ENCODE results near the gene NETO2. TPM values are rescaled to one million over a fixed set of nuclear protein-coding genes. Genes with fewer than 3 reads are reported as not detected.

The NETO2 gene
- total and polyA plus RNA-seq, 2 of the 13 experiments (the other 11 are each of a cell fraction or from before 2014, with no cell fraction given) = 8.2 to 13.5 TPM

GRCh38 chr16:47052666-47053640 lies 90.8 kb downstream of the NETO2 start:
- Histone ChIP-seq H3K9me3 (ENCODE audit: low read length) (0 out of 2 replicates have a peak, but pooled peaks cover 4% of the 10 kb centered on the region), H4K20me1 (ENCODE audit: insufficient read depth, low read length) (no peaks in the 10 kb centered on the region), H3K9ac (ENCODE audit: insufficient read depth, low read depth, low read length) (no peak overlapping the region), H3K79me2 (ENCODE audit: insufficient read depth, low read length) (no peaks in the 10 kb centered on the region), H2AFZ (ENCODE audit: low read length) (no peak overlapping the region), H3K4me2 (ENCODE audit: low read depth, low read length) (no peak overlapping the region), H3K27me3 (ENCODE audit: control insufficient read depth in 1 of 2, insufficient read depth in 2 of 2, low read length in 2 of 2) (peaks cover 11 to 25% of the 10 kb centered on the region in 2 experiments; a peak in 4 of 5 replicates), H3K27ac (ENCODE audit: extremely low read length, insufficient read depth, low read length) (no peak overlapping the region), H3K36me3 (replicated peaks in 1 of 2; ENCODE audit: control insufficient read depth in 1 of 2, insufficient read depth in 2 of 2, low read length in 2 of 2) (no peaks in the 10 kb centered on the region), H3K4me1 (ENCODE audit: insufficient read depth, low read length) (peaks cover 57% of the 10 kb centered on the region), H3K4me3 (replicated peaks in 1 of 3; ENCODE audit: insufficient read depth in 1 of 3, low read depth in 2 of 3, low read length in 3 of 3) (no peak overlapping the region)
- DNase-seq (ENCODE audit: low spot score) = no peak
- intact Hi-C loops (cut with micrococcal nuclease; ENCODE audit: unreplicated experiment) = loop anchor here (5.0 kb wide), 1 partner anchor 89 kb away; the partner anchor contains the start of gene NETO2
- in situ Hi-C loops (cut with HindIII; ENCODE audit: extremely low pct_ligation_motif_present, low pct_unique_long_range_greater_than_20kb) = no loop called here
- ChIA-PET CTCF (ENCODE audit: low intra/inter-chr PET ratio, low total read pairs) (no interaction called here), POLR2A (no interaction called here)
- FAIRE-seq = no peak
- no peak for ATAC-seq
- BruUV-seq (replicated peaks) = no TSS peak
- WGBS (ENCODE audit: low lambda C conversion rate) = 64% methylated on average over 10 of the region's 13 CpGs
- peak; percentile 30; the same call in 1 of the 2 replicates for TF ChIP-seq MTA1 (CRISPR knock-in tag; IDR thresholded peaks at IDR 0.05; ENCODE audit: borderline replicate concordance)
- TF ChIP-seq ARNT (IDR thresholded peaks at IDR 0.05) = no peak
- peak; percentile 53; the same call in 1 of the 2 replicates for TF ChIP-seq ZNF121 (CRISPR knock-in tag; IDR thresholded peaks at IDR 0.05)
- TF ChIP-seq ZFP37 (CRISPR knock-in tag; IDR thresholded peaks at IDR 0.05; ENCODE audit: borderline replicate concordance) = no peak
- TF ChIP-seq, protein P1, sequence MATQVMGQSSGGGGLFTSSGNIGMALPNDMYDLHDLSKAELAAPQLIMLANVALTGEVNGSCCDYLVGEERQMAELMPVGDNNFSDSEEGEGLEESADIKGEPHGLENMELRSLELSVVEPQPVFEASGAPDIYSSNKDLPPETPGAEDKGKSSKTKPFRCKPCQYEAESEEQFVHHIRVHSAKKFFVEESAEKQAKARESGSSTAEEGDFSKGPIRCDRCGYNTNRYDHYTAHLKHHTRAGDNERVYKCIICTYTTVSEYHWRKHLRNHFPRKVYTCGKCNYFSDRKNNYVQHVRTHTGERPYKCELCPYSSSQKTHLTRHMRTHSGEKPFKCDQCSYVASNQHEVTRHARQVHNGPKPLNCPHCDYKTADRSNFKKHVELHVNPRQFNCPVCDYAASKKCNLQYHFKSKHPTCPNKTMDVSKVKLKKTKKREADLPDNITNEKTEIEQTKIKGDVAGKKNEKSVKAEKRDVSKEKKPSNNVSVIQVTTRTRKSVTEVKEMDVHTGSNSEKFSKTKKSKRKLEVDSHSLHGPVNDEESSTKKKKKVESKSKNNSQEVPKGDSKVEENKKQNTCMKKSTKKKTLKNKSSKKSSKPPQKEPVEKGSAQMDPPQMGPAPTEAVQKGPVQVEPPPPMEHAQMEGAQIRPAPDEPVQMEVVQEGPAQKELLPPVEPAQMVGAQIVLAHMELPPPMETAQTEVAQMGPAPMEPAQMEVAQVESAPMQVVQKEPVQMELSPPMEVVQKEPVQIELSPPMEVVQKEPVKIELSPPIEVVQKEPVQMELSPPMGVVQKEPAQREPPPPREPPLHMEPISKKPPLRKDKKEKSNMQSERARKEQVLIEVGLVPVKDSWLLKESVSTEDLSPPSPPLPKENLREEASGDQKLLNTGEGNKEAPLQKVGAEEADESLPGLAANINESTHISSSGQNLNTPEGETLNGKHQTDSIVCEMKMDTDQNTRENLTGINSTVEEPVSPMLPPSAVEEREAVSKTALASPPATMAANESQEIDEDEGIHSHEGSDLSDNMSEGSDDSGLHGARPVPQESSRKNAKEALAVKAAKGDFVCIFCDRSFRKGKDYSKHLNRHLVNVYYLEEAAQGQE (IDR thresholded peaks at IDR 0.05; ENCODE audit: borderline replicate concordance in 1 of 2, low read depth in 1 of 2, low read length in 2 of 2) = no peak
- no peak for TF ChIP-seq ZNF335 (CRISPR knock-in tag; IDR thresholded peaks at IDR 0.05)
- TF ChIP-seq RFX1 (IDR thresholded peaks at IDR 0.05) = no peak
- TF ChIP-seq, protein P2, sequence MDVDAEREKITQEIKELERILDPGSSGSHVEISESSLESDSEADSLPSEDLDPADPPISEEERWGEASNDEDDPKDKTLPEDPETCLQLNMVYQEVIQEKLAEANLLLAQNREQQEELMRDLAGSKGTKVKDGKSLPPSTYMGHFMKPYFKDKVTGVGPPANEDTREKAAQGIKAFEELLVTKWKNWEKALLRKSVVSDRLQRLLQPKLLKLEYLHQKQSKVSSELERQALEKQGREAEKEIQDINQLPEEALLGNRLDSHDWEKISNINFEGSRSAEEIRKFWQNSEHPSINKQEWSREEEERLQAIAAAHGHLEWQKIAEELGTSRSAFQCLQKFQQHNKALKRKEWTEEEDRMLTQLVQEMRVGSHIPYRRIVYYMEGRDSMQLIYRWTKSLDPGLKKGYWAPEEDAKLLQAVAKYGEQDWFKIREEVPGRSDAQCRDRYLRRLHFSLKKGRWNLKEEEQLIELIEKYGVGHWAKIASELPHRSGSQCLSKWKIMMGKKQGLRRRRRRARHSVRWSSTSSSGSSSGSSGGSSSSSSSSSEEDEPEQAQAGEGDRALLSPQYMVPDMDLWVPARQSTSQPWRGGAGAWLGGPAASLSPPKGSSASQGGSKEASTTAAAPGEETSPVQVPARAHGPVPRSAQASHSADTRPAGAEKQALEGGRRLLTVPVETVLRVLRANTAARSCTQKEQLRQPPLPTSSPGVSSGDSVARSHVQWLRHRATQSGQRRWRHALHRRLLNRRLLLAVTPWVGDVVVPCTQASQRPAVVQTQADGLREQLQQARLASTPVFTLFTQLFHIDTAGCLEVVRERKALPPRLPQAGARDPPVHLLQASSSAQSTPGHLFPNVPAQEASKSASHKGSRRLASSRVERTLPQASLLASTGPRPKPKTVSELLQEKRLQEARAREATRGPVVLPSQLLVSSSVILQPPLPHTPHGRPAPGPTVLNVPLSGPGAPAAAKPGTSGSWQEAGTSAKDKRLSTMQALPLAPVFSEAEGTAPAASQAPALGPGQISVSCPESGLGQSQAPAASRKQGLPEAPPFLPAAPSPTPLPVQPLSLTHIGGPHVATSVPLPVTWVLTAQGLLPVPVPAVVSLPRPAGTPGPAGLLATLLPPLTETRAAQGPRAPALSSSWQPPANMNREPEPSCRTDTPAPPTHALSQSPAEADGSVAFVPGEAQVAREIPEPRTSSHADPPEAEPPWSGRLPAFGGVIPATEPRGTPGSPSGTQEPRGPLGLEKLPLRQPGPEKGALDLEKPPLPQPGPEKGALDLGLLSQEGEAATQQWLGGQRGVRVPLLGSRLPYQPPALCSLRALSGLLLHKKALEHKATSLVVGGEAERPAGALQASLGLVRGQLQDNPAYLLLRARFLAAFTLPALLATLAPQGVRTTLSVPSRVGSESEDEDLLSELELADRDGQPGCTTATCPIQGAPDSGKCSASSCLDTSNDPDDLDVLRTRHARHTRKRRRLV (CRISPR knock-in tag; IDR thresholded peaks at IDR 0.05) = no peak
- no peak for TF ChIP-seq SSRP1 (CRISPR knock-in tag; IDR thresholded peaks at IDR 0.05)
- TF ChIP-seq, protein P3, sequence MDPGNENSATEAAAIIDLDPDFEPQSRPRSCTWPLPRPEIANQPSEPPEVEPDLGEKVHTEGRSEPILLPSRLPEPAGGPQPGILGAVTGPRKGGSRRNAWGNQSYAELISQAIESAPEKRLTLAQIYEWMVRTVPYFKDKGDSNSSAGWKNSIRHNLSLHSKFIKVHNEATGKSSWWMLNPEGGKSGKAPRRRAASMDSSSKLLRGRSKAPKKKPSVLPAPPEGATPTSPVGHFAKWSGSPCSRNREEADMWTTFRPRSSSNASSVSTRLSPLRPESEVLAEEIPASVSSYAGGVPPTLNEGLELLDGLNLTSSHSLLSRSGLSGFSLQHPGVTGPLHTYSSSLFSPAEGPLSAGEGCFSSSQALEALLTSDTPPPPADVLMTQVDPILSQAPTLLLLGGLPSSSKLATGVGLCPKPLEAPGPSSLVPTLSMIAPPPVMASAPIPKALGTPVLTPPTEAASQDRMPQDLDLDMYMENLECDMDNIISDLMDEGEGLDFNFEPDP (CRISPR knock-in tag; conservative IDR thresholded peaks at IDR 0.05) = 0 out of 2 replicates have a peak, but pooled peaks have one; percentile 75
- TF ChIP-seq ZNF773 (CRISPR knock-in tag; IDR thresholded peaks at IDR 0.05; ENCODE audit: borderline replicate concordance) = no peak
- TF ChIP-seq ZNF3 (CRISPR knock-in tag; IDR thresholded peaks at IDR 0.05) = no peak

All from HepG2 (cell line).